Parathyroid adenoma (tissue), 2 donors: ENCODE results near the gene DNASE1L3.

Experiments used
- H2AFZ ChIP-seq: fragments of 300-600 bp; sonication (generic); one replicate; pipeline ENCODE4 v1.7.0; 2017; ENCODE audit warnings: antibody characterized with exemption, mild to moderate bottlenecking
- H3K27ac ChIP-seq: fragments of 300-600 bp; sonication (generic); one replicate; pipeline ENCODE4 v1.7.0; 2017
- H3K27me3 ChIP-seq: fragments of 300-600 bp; sonication (generic); one replicate; pipeline ENCODE4 v1.7.0; 2017; ENCODE audit warnings: low read length; ENCODE audit not compliant: control insufficient read depth, insufficient read depth
- H3K36me3 ChIP-seq: fragments of 300-600 bp; sonication (generic); one replicate; pipeline ENCODE4 v1.7.0; 2017; ENCODE audit warnings: low read length; ENCODE audit not compliant: control insufficient read depth, insufficient read depth
- H3K4me1 ChIP-seq: fragments of 300-600 bp; sonication (generic); one replicate; pipeline ENCODE4 v1.7.0; 2017; ENCODE audit warnings: control low read depth
- H3K4me2 ChIP-seq: fragments of 300-600 bp; sonication (generic); one replicate; pipeline ENCODE4 v1.7.0; 2017; ENCODE audit warnings: low read length
- H3K4me3 ChIP-seq: fragments of 300-600 bp; sonication (generic); one replicate; pipeline ENCODE4 v1.7.0; 2017; ENCODE audit warnings: low read depth, low read length
- H3K79me2 ChIP-seq: fragments of 300-600 bp; sonication (generic); one replicate; pipeline ENCODE4 v1.7.0; 2017; ENCODE audit warnings: control low read depth
- H3K9ac ChIP-seq: fragments of 300-600 bp; sonication (generic); one replicate; pipeline ENCODE4 v1.7.0; 2017; ENCODE audit warnings: mild to moderate bottlenecking
- H3K9me3 ChIP-seq: fragments of 300-600 bp; sonication (generic); one replicate; pipeline ENCODE4 v1.7.0; 2017; ENCODE audit warnings: low read length; ENCODE audit not compliant: control insufficient read depth
- CTCF ChIP-seq: fragments of 300-600 bp; sonication (generic); IDR thresholded peaks from one replicate; pipeline ENCODE4 v1.7.0; 2017; ENCODE audit warnings: antibody characterized with exemption, mild to moderate bottlenecking
- donor health status: primary hyperparathyroidism.

DNASE1L3 gene

GRCh38 chr3:58177747-58178527 is 32.8 kb downstream of the DNASE1L3 start:
- Histone ChIP-seq H3K9ac (no peak overlapping the region), H3K36me3 (no peaks in the 10 kb centered on the region), H3K4me2 (peak overlapping the region; percentile 61), H3K4me1 (peaks cover 33% of the 10 kb centered on the region), H2AFZ (peak overlapping the region; percentile 96), H3K27me3 (no peaks in the 10 kb centered on the region), H3K4me3 (peak overlapping the region; percentile 27), H3K79me2 (no peaks in the 10 kb centered on the region), H3K27ac (no peak overlapping the region), H3K9me3 (no peaks in the 10 kb centered on the region)
- peak; percentile 92 for TF ChIP-seq CTCF

- Histone ChIP-seq H3K4me3 (no peak overlapping the region), H3K79me2 (no peaks in the 10 kb centered on the region), H3K27ac (no peak overlapping the region), H3K4me2 (no peak overlapping the region), H3K27me3 (no peaks in the 10 kb centered on the region), H3K9me3 (no peaks in the 10 kb centered on the region), H3K36me3 (no peaks in the 10 kb centered on the region), H3K9ac (no peak overlapping the region), H2AFZ (peak overlapping the region; percentile 96), H3K4me1 (peaks cover 33% of the 10 kb centered on the region)
- TF ChIP-seq CTCF, result no peak
Observed at GRCh38 chr3:58176827-58177489, 33.8 kb downstream of the DNASE1L3 start.

GRCh38 chr3:58176185-58176530 is 34.6 kb downstream of the DNASE1L3 start:
- Histone ChIP-seq H3K4me2 (peak overlapping the region; percentile 63), H3K79me2 (no peaks in the 10 kb centered on the region), H3K9ac (no peak overlapping the region), H3K9me3 (no peaks in the 10 kb centered on the region), H3K27ac (peak overlapping the region; percentile 92), H3K4me1 (peaks cover 34% of the 10 kb centered on the region), H2AFZ (peak overlapping the region; percentile 82), H3K27me3 (no peaks in the 10 kb centered on the region), H3K4me3 (no peak overlapping the region), H3K36me3 (no peaks in the 10 kb centered on the region)
- TF ChIP-seq CTCF, result no peak

- Histone ChIP-seq H3K27me3 (no peaks in the 10 kb centered on the region), H2AFZ (peak overlapping the region; percentile 82), H3K4me2 (peak overlapping the region; percentile 63), H3K36me3 (no peaks in the 10 kb centered on the region), H3K4me1 (peaks cover 39% of the 10 kb centered on the region), H3K27ac (peak overlapping the region; percentile 92), H3K9ac (no peak overlapping the region), H3K9me3 (no peaks in the 10 kb centered on the region), H3K4me3 (peak overlapping the region; percentile 17), H3K79me2 (no peaks in the 10 kb centered on the region)
- no peak for TF ChIP-seq CTCF
Observed at GRCh38 chr3:58175437-58176184, 35.2 kb downstream of the DNASE1L3 start.
